Measurements from ENCODE around the gene SH3GLB2. TPM values are rescaled to one million over a fixed set of nuclear protein-coding genes. Genes with fewer than 3 reads are reported as not detected.

Gene SH3GLB2
- total RNA-seq, 4 donors from 2014 or later, result 156 to 218 (median 183) TPM

GRCh38 chr9:129059796-129060785 is 32.0 kb upstream of the SH3GLB2 start:
- H3K4me1 ChIP-seq, result no peaks in the 10 kb centered on the region
- no peaks in the 10 kb centered on the region for H3K27me3 ChIP-seq
- H3K9me3 ChIP-seq, result no peaks in the 10 kb centered on the region
- no peak overlapping the region for H3K27ac ChIP-seq
- H3K4me3 ChIP-seq, result no peak overlapping the region
- TF ChIP-seq, protein P1, sequence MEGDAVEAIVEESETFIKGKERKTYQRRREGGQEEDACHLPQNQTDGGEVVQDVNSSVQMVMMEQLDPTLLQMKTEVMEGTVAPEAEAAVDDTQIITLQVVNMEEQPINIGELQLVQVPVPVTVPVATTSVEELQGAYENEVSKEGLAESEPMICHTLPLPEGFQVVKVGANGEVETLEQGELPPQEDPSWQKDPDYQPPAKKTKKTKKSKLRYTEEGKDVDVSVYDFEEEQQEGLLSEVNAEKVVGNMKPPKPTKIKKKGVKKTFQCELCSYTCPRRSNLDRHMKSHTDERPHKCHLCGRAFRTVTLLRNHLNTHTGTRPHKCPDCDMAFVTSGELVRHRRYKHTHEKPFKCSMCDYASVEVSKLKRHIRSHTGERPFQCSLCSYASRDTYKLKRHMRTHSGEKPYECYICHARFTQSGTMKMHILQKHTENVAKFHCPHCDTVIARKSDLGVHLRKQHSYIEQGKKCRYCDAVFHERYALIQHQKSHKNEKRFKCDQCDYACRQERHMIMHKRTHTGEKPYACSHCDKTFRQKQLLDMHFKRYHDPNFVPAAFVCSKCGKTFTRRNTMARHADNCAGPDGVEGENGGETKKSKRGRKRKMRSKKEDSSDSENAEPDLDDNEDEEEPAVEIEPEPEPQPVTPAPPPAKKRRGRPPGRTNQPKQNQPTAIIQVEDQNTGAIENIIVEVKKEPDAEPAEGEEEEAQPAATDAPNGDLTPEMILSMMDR (IDR thresholded peaks at IDR 0.05), result no peak
- no peak for TF ChIP-seq POLR2A (IDR thresholded peaks at IDR 0.05)
- DNase-seq, result no peak
- H3K36me3 ChIP-seq, result peaks cover 0 to 93% (median 0%) of the 10 kb centered on the region in 3 donors

DNA sequence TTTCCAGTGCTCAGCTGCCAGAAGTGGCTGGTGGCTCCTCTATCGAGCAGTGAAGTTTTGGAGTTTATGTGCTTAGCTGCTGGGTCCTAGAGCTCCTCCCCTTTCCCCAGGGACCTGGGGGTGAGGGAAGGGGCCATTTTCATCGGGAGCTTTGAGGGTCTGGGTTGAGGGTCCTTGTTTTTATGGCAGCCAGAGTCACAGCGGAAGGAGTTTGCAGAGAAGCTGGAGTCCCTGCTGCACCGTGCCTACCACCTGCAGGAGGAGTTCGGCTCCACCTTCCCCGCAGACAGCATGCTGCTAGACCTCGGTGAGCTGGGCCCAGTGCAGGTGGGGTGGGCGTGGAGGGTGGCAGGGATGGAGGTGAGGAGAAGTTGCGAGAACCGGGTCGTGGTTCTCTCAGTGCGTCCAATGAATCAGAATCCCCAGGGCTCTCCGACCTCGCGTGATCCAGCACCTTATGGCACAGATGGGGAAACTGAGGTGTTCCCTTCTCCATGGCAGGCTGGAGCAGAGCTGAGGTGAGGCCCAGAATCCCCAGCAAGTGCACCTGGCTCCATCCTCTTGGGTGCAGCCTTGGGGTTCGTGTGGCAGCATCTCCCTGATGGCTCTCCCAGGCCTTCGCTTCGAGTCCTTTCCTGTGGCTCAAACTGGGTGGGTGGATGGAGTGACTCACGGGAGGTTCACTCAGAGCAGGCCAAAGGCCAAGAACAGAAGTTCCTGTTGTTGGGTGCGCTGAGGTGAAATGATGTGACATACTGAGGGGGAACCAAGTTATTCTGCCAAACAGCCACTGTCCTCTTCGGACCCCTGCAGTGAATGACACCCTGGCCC is 31.0 kb upstream of the SH3GLB2 start:
- H3K4me1 ChIP-seq, result no peaks in the 10 kb centered on the region
- H3K4me3 ChIP-seq, result no peak overlapping the region
- no peaks in the 10 kb centered on the region for H3K27me3 ChIP-seq
- no peak overlapping the region for H3K27ac ChIP-seq
- peak in 1 of 3 donors; percentile 78 for DNase-seq
- no peak for TF ChIP-seq POLR2A (IDR thresholded peaks at IDR 0.05)
- TF ChIP-seq, protein P1 (IDR thresholded peaks at IDR 0.05), result no peak
- H3K36me3 ChIP-seq, result peaks cover 0 to 91% (median 0%) of the 10 kb centered on the region in 3 donors
- H3K9me3 ChIP-seq, result no peaks in the 10 kb centered on the region

DNA sequence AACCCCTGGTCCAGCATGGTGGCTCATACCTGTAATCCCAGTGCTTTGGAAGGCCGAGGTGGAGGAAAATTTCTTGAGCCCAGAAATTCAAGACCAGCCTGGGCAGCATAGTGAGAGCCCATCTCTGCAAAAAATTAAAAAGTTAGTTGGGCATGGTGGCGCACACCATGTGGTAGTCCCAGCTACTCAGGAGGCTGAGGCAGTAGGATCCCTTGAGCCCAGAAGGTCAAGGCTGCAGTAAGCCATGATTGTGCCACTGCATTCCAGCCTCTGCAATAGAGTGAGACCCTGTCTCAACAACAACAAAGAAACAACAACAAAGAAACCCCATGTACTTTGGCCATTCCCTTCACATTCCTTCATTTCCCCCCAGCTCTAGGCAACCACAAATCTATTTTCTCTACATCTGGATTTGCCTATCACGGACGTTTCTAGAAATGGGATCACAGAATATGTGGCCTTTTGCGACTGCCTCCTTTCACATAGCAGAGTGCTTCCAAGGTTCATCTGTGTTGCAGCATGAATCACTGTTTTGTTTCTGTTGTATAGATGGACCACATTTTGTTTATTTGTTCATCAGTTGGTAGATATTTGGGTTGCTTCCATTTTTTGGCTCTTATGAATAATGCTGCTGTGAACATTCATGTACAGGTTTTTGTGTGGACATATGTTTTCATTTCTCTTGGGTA is 26.2 kb upstream of the SH3GLB2 start:
- Histone ChIP-seq H3K27me3 (no peaks in the 10 kb centered on the region), H3K9me3 (no peaks in the 10 kb centered on the region), H3K27ac (no peak overlapping the region), H3K36me3 (peaks cover 0 to 70% (median 0%) of the 10 kb centered on the region in 3 donors), H3K4me3 (no peak overlapping the region), H3K4me1 (peaks cover 0 to 12% (median 0%) of the 10 kb centered on the region in 4 donors)
- no peak for DNase-seq
- TF ChIP-seq, protein P1 (IDR thresholded peaks at IDR 0.05), result no peak
- TF ChIP-seq POLR2A (IDR thresholded peaks at IDR 0.05), result no peak

DNA sequence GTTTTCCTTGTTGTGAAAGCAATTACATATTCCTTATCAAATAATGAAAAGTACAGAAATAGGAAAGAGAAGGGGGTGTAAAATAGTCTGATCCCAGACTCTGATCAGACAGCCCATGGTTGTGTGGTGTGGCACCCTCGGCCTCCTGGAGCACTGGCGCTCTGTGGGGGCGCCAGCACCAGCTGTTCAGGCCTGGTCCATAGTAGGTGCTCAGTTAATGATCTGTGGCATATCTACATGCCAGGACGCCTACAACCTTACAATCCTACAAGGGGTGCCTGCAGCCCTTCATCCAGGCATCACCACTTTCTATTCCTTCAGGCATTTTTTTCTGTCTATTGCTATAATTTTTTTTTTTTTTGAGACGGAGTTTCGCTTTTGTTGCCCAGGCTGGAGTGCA is 24.9 kb upstream of the SH3GLB2 start:
- TF ChIP-seq POLR2A (IDR thresholded peaks at IDR 0.05), result no peak
- TF ChIP-seq, protein P1 (IDR thresholded peaks at IDR 0.05), result no peak

GRCh38 chr9:129052592-129052991 is 24.5 kb upstream of the SH3GLB2 start:
- DNase-seq, result peak in 2 of 3 donors; percentile 93 to 96
- H3K36me3 ChIP-seq, result peaks cover 0 to 75% (median 0%) of the 10 kb centered on the region in 3 donors

More for the DNA sequence above, 24.9 kb upstream of the SH3GLB2 start:
- peaks cover 0 to 12% (median 0%) of the 10 kb centered on the region in 4 donors for H3K4me1 ChIP-seq
- H3K4me3 ChIP-seq, result no peak overlapping the region
- H3K27me3 ChIP-seq, result no peaks in the 10 kb centered on the region
- peak overlapping the region in 3 of 4 donors; percentile 57 to 94 (median 93) for H3K27ac ChIP-seq
- H3K9me3 ChIP-seq, result no peaks in the 10 kb centered on the region
- H3K36me3 ChIP-seq, result peaks cover 0 to 74% (median 0%) of the 10 kb centered on the region in 3 donors
- DNase-seq, result no peak

More at GRCh38 chr9:129052592-129052991, 24.5 kb upstream of the SH3GLB2 start:
- Histone ChIP-seq H3K9me3 (no peaks in the 10 kb centered on the region), H3K27me3 (no peaks in the 10 kb centered on the region), H3K27ac (peak overlapping the region in 3 of 4 donors; percentile 57 to 94 (median 93)), H3K4me1 (peaks cover 0 to 12% (median 0%) of the 10 kb centered on the region in 4 donors), H3K4me3 (no peak overlapping the region)
- TF ChIP-seq POLR2A (IDR thresholded peaks at IDR 0.05), result peak; percentile 31 to 55
- TF ChIP-seq, protein P1 (IDR thresholded peaks at IDR 0.05), result no peak
